SK-N-SH treated with all-trans-retinoic acid at 6 μM for 48 hours (cell line): ENCODE results near the gene ETF1.

Source experiments
- BACH2 ChIP-seq: fragments of 250-450 bp; sonication (Bioruptor Pico); IDR thresholded peaks from 2 replicates; pipeline ENCODE4 v1.9.0; 2021; ENCODE audit warnings: mild to moderate bottlenecking, borderline replicate concordance
- GLIS3 ChIP-seq: fragments of 250-450 bp; sonication (Bioruptor Pico); IDR thresholded peaks from 2 replicates; pipeline ENCODE4 v1.5.0; 2020; ENCODE audit warnings: mild to moderate bottlenecking, moderate library complexity
- ISL1 ChIP-seq: fragments of 250-450 bp; sonication (Bioruptor Pico); IDR thresholded peaks from 2 replicates; pipeline ENCODE4 v2.1.2; 2022; ENCODE audit warnings: mild to moderate bottlenecking, moderate library complexity
- PPARA ChIP-seq: fragments of 250-450 bp; sonication (Bioruptor Pico); IDR thresholded peaks from 2 replicates; pipeline ENCODE4 v1.5.0; 2020; ENCODE audit warnings: mild to moderate bottlenecking, borderline replicate concordance
- RARB ChIP-seq: fragments of 250-450 bp; sonication (Bioruptor Pico); IDR thresholded peaks from 2 replicates; pipeline ENCODE4 v1.8.0; 2021; ENCODE audit warnings: mild to moderate bottlenecking, moderate library complexity
- SNAI2 ChIP-seq: fragments of 250-450 bp; sonication (Bioruptor Pico); IDR thresholded peaks from 2 replicates; pipeline ENCODE4 v1.5.0; 2020; ENCODE audit warnings: mild to moderate bottlenecking, moderate library complexity
- TCF4 ChIP-seq: fragments of 250-450 bp; sonication (Bioruptor Pico); IDR thresholded peaks from 2 replicates; pipeline ENCODE4 v1.8.0; 2021; ENCODE audit warnings: mild to moderate bottlenecking, moderate library complexity, borderline replicate concordance
- ZFP3 ChIP-seq: fragments of 250-450 bp; sonication (Bioruptor Pico); IDR thresholded peaks from 2 replicates; pipeline ENCODE4 v1.5.0; 2020; ENCODE audit warnings: mild to moderate bottlenecking, moderate library complexity
- ZFP30 ChIP-seq: fragments of 450-650 bp; formaldehyde crosslinking; IDR thresholded peaks from 2 replicates; pipeline ENCODE4 v1.5.0; 2022; ENCODE audit warnings: mild to moderate bottlenecking, moderate library complexity
- TF ChIP-seq, protein P1 (sequence below): fragments of 250-450 bp; sonication (Bioruptor Pico); IDR thresholded peaks from 2 replicates; pipeline ENCODE4 v1.8.0; 2020; ENCODE audit warnings: mild to moderate bottlenecking, moderate library complexity, borderline replicate concordance
- TF ChIP-seq, protein P2 (sequence below): fragments of 250-450 bp; sonication (Bioruptor Pico); IDR thresholded peaks from 2 replicates; pipeline ENCODE4 v1.5.1; 2020; ENCODE audit warnings: low read depth, mild to moderate bottlenecking, moderate library complexity
- TF ChIP-seq, protein P3 (sequence below): fragments of 250-450 bp; sonication (Bioruptor Pico); IDR thresholded peaks from 2 replicates; pipeline ENCODE4 v1.8.0; 2021; ENCODE audit warnings: low read depth, mild to moderate bottlenecking, moderate library complexity, borderline replicate concordance
- TF ChIP-seq, protein P4 (sequence below): fragments of 250-450 bp; sonication (Bioruptor Pico); IDR thresholded peaks from 2 replicates; pipeline ENCODE4 v1.5.0; 2020; ENCODE audit warnings: mild to moderate bottlenecking, moderate library complexity

DNA sequence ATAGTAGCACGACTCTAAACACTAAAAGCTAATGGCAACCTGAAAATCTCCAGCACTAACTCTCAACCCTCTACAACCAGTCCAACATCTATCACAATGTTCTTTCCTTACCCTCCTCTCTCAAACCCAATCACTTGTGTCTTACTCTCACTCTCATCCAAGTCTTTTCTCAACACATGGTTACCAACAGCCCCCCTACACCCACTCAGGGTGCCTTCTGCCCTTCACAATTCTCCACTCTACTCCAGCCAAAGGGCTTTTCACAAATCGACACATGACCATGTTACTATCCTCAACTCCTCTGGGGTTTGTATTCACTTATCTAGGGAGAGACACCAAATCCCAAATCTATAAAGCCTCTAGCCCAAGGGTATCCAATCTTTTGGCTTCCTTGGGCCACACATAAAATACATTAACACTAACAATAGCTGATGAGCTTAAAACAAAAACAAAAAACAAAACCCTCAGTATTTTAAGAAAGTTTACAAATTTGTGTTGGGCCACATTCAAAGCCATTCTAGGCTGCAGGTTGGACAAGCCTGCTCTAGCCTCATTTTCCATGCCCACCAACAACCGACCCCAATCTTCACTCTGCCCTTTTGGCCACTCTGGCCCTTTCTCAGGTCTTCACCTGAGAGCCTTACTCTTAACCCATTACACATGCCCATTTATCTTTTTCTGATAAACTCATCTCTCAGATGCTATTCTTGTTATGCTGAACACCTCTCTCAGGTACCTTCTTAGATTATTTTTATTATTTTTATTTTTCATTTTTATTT is 20.5 kb upstream of the ETF1 start:
- TF ChIP-seq, protein P1, sequence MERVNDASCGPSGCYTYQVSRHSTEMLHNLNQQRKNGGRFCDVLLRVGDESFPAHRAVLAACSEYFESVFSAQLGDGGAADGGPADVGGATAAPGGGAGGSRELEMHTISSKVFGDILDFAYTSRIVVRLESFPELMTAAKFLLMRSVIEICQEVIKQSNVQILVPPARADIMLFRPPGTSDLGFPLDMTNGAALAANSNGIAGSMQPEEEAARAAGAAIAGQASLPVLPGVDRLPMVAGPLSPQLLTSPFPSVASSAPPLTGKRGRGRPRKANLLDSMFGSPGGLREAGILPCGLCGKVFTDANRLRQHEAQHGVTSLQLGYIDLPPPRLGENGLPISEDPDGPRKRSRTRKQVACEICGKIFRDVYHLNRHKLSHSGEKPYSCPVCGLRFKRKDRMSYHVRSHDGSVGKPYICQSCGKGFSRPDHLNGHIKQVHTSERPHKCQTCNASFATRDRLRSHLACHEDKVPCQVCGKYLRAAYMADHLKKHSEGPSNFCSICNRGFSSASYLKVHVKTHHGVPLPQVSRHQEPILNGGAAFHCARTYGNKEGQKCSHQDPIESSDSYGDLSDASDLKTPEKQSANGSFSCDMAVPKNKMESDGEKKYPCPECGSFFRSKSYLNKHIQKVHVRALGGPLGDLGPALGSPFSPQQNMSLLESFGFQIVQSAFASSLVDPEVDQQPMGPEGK, result no peak
- TF ChIP-seq, protein P2, sequence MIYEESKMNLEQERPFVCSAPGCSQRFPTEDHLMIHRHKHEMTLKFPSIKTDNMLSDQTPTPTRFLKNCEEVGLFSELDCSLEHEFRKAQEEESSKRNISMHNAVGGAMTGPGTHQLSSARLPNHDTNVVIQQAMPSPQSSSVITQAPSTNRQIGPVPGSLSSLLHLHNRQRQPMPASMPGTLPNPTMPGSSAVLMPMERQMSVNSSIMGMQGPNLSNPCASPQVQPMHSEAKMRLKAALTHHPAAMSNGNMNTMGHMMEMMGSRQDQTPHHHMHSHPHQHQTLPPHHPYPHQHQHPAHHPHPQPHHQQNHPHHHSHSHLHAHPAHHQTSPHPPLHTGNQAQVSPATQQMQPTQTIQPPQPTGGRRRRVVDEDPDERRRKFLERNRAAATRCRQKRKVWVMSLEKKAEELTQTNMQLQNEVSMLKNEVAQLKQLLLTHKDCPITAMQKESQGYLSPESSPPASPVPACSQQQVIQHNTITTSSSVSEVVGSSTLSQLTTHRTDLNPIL (CRISPR knock-in tag), result no peak
- TF ChIP-seq RARB (CRISPR knock-in tag), result no peak
- no peak for TF ChIP-seq BACH2
- TF ChIP-seq ZFP3 (CRISPR knock-in tag), result no peak
- TF ChIP-seq ZFP30 (CRISPR knock-in tag), result no peak
- no peak for TF ChIP-seq SNAI2
- TF ChIP-seq, protein P3, sequence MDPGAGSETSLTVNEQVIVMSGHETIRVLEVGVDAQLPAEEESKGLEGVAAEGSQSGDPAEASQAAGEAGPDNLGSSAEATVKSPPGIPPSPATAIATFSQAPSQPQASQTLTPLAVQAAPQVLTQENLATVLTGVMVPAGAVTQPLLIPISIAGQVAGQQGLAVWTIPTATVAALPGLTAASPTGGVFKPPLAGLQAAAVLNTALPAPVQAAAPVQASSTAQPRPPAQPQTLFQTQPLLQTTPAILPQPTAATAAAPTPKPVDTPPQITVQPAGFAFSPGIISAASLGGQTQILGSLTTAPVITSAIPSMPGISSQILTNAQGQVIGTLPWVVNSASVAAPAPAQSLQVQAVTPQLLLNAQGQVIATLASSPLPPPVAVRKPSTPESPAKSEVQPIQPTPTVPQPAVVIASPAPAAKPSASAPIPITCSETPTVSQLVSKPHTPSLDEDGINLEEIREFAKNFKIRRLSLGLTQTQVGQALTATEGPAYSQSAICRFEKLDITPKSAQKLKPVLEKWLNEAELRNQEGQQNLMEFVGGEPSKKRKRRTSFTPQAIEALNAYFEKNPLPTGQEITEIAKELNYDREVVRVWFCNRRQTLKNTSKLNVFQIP, result no peak
- TF ChIP-seq PPARA (CRISPR knock-in tag), result no peak
- TF ChIP-seq ISL1 (CRISPR knock-in tag), result no peak
- no peak for TF ChIP-seq GLIS3 (CRISPR knock-in tag)
- TF ChIP-seq, protein P4, sequence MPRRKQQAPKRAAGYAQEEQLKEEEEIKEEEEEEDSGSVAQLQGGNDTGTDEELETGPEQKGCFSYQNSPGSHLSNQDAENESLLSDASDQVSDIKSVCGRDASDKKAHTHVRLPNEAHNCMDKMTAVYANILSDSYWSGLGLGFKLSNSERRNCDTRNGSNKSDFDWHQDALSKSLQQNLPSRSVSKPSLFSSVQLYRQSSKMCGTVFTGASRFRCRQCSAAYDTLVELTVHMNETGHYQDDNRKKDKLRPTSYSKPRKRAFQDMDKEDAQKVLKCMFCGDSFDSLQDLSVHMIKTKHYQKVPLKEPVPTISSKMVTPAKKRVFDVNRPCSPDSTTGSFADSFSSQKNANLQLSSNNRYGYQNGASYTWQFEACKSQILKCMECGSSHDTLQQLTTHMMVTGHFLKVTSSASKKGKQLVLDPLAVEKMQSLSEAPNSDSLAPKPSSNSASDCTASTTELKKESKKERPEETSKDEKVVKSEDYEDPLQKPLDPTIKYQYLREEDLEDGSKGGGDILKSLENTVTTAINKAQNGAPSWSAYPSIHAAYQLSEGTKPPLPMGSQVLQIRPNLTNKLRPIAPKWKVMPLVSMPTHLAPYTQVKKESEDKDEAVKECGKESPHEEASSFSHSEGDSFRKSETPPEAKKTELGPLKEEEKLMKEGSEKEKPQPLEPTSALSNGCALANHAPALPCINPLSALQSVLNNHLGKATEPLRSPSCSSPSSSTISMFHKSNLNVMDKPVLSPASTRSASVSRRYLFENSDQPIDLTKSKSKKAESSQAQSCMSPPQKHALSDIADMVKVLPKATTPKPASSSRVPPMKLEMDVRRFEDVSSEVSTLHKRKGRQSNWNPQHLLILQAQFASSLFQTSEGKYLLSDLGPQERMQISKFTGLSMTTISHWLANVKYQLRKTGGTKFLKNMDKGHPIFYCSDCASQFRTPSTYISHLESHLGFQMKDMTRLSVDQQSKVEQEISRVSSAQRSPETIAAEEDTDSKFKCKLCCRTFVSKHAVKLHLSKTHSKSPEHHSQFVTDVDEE (CRISPR knock-in tag), result no peak
- no peak for TF ChIP-seq TCF4
